ENCODE measurements around the gene IMMP2L. TPM values are rescaled to one million over a fixed set of nuclear protein-coding genes. Genes with fewer than 3 reads are reported as not detected.

The IMMP2L gene
- total and polyA plus RNA-seq, 2 of the 4 experiments (the other 2 are of a cell fraction) = 5.8 to 9.3 TPM

GRCh38 chr7:111076205-111076604 is 486.1 kb downstream of the IMMP2L start:
- H2BK5ac ChIP-seq (ENCODE audit: low read depth, low read length, poor library complexity, severe bottlenecking) = peak overlapping the region; percentile 36
- DNase-seq (peak; percentile 74), ATAC-seq (ENCODE audit: low read depth) (peak; percentile 40; the same call in 1 of the 2 replicates)
- POLR2A ChIA-PET (ENCODE audit: unreplicated experiment) = no interaction called here
- peak overlapping the region in 1 of 2 experiments; percentile 60; a peak in 1 of 4 replicates for H4K8ac ChIP-seq (ENCODE audit: low read depth in 2 of 2, low read length in 2 of 2)
- peak overlapping the region; percentile 72; the same call in 1 of the 2 replicates for H2AK5ac ChIP-seq (ENCODE audit: low read depth, low read length)
- no peak overlapping the region for H3K9ac ChIP-seq (ENCODE audit: low read depth, low read length)
- H3K56ac ChIP-seq (ENCODE audit: extremely low read depth, insufficient read depth, low read length) = no peak overlapping the region
- H3K14ac ChIP-seq (replicated peaks; ENCODE audit: low read depth, low read length) = peak overlapping the region; percentile 7
- H3K36me3 ChIP-seq (ENCODE audit: control insufficient read depth, insufficient read depth, low read length) = no peaks in the 10 kb centered on the region
- H4K91ac ChIP-seq (ENCODE audit: insufficient read depth, low read depth, low read length) = no peak overlapping the region
- CTCF ChIA-PET = interaction anchor here (1.0 kb wide), 1 partner anchor 149 kb away, joined by 4 read pairs; no protein-coding TSS in a partner anchor
- peaks cover 6% of the 10 kb centered on the region for H3K4me1 ChIP-seq (ENCODE audit: control insufficient read depth, insufficient read depth, low read length)
- H3K23ac ChIP-seq (ENCODE audit: low read depth, low read length) = no peak overlapping the region
- peak overlapping the region; percentile 49; the same call in 1 of the 2 replicates for H3K18ac ChIP-seq (ENCODE audit: low read depth, low read length)
- H3K4me2 ChIP-seq (ENCODE audit: low read depth, low read length) = no peak overlapping the region; the same call in 1 of the 2 replicates
- H2AK9ac ChIP-seq (replicated peaks; ENCODE audit: low read depth, low read length, poor library complexity) = no peak overlapping the region
- intact Hi-C loops (cut with micrococcal nuclease) (no loop called here), dilution Hi-C loops (cut with HindIII; ENCODE audit: low sequenced_read_pairs, unreplicated experiment) (no loop called here), in situ Hi-C loops (cut with MboI; ENCODE audit: low sequenced_read_pairs) (no loop called here)
- H2AFZ ChIP-seq (replicated peaks; ENCODE audit: low read length, poor library complexity) = peak overlapping the region; percentile 16
- no peaks in the 10 kb centered on the region for H3K9me1 ChIP-seq (ENCODE audit: insufficient read depth, low read length)
- no peaks in the 10 kb centered on the region for H3K9me3 ChIP-seq (ENCODE audit: control insufficient read depth, insufficient read depth, low read length)
- no peaks in the 10 kb centered on the region for H3K27me3 ChIP-seq (ENCODE audit: control insufficient read depth, insufficient read depth, low read length)
- BruUV-seq (replicated peaks) = no TSS peak
- H2BK15ac ChIP-seq (ENCODE audit: low read depth, low read length) = no peak overlapping the region; the same call in 2 of the 3 replicates
- H4K5ac ChIP-seq (ENCODE audit: low read depth, low read length) = no peak overlapping the region
- no peaks in the 10 kb centered on the region for H3K79me1 ChIP-seq (ENCODE audit: low read depth in 1 of 2, low read length in 2 of 2)
- H2BK120ac ChIP-seq (ENCODE audit: low read depth, low read length) = peak overlapping the region; percentile 60; the same call in 1 of the 2 replicates
- no peak overlapping the region for H2BK20ac ChIP-seq (ENCODE audit: low read depth, low read length)
- no peak overlapping the region for H3K27ac ChIP-seq (ENCODE audit: insufficient read depth, low read length)
- H3K4ac ChIP-seq (ENCODE audit: low read depth, low read length) = peak overlapping the region; percentile 67
- TF ChIP-seq RCOR1 (IDR thresholded peaks at IDR 0.05; ENCODE audit: insufficient replicate concordance, low read length) (no peak), SMC3 (IDR thresholded peaks at IDR 0.05; ENCODE audit: low read depth, low read length) (no peak), MAFK (IDR thresholded peaks at IDR 0.05; ENCODE audit: low read depth, low read length) (no peak), MAZ (IDR thresholded peaks at IDR 0.05; ENCODE audit: borderline replicate concordance, low read depth, low read length) (no peak), RAD21 (IDR thresholded peaks at IDR 0.05; ENCODE audit: low read length) (no peak), FOS (IDR thresholded peaks at IDR 0.05; ENCODE audit: low read depth, low read length) (no peak; the same call in 1 of the 2 replicates)
- H4K20me1 ChIP-seq (ENCODE audit: insufficient read depth, low read length) = no peaks in the 10 kb centered on the region
- H3K4me3 ChIP-seq (ENCODE audit: insufficient read depth, low read depth, low read length) = no peak overlapping the region
